HCT116 (cell line): ENCODE data around the gene ENGASE. TPM values are rescaled to one million over a fixed set of nuclear protein-coding genes. Genes with fewer than 3 reads are reported as not detected.

Source experiments
- ATAC-seq: fragments of 200-7000 bp; cut with Tn5 transposase; 2 replicates; pipeline ENCODE4 v1.9.1; 2020; ENCODE audit warnings: mild to moderate bottlenecking, moderate library complexity
- BruUV-seq: library from RNA; stranded (reverse); fragments of 400-500 nt; replicated peaks from 2 replicates; lab custom pipeline; 2021; lab: Mats Ljungman, UMichigan
- CTCF ChIA-PET: fragments of 300-600 bp; sonication (Branson Sonifier 250); formaldehyde crosslinking; loops from one replicate; lab custom pipeline; 2021; ENCODE audit warnings: antibody characterized with exemption; lab: Charles Lee
- POLR2A ChIA-PET: fragments of 300-600, 350-600 bp; sonication (Branson Sonifier 250); formaldehyde crosslinking; loops from one replicate; lab custom pipeline; 2021; ENCODE audit warnings: antibody characterized with exemption; lab: Charles Lee
- RAD21 ChIA-PET, 2 experiments: fragments of 300-600 bp; sonication (Branson Sonifier 250); formaldehyde crosslinking; loops; one replicate each; lab custom pipeline; 2023; ENCODE audit warnings: low total read pairs in 2 of 2; ENCODE audit not compliant: uncharacterized antibody in 2 of 2, unreplicated experiment in 2 of 2, low non-redundant PET in 1 of 2; lab: Charles Lee
- DNase-seq: peaks from one replicate; pipeline ENCODE4 v3.0.0-alpha.2; 2010; ENCODE audit warnings: low read depth, low spot score
- H2AFZ ChIP-seq: fragments of 200-600 bp; shearing (Covaris generic), sonication (generic); 2 replicates; pipeline ENCODE4 v1.6.1; 2017; ENCODE audit warnings: low read depth, mixed run types, mixed read lengths, antibody characterized with exemption, low read length; ENCODE audit not compliant: poor library complexity, severe bottlenecking
- H3K27ac ChIP-seq: 2 replicates; pipeline ENCODE4 v1.5.1; 2012; ENCODE audit warnings: low read depth, low read length
- H3K27me3 ChIP-seq: fragments of 200-600 bp; sonication (generic); 2 replicates; pipeline ENCODE4 v1.6.1; 2016; ENCODE audit warnings: mixed run types, low read length, mixed read lengths; ENCODE audit not compliant: insufficient read depth
- H3K36me3 ChIP-seq, 2 experiments: fragments of 200-500 bp in 1 of 2; fragments of 200-600 bp in 1 of 2; sonication (Bioruptor generic) in 1 of 2; sonication (generic) in 1 of 2; 2 replicates each; pipeline versions ENCODE4 v1.5.1 to v1.6.1; 2014 to 2016; ENCODE audit warnings: low read length in 2 of 2, inconsistent platforms in 1 of 2, mixed read lengths in 1 of 2, mixed run types in 1 of 2; ENCODE audit not compliant: insufficient read depth in 2 of 2, control insufficient read depth in 1 of 2
- H3K4me1 ChIP-seq, 2 experiments: fragments of 200-600 bp in 1 of 2; sonication (generic) in 1 of 2; 2 replicates each; pipeline versions ENCODE4 v1.5.1 to v1.6.1; 2012 to 2017; ENCODE audit warnings: low read length in 2 of 2, inconsistent platforms in 1 of 2, mild to moderate bottlenecking in 1 of 2, mixed read lengths in 1 of 2, mixed run types in 1 of 2, moderate library complexity in 1 of 2; ENCODE audit not compliant: insufficient read depth in 2 of 2, control insufficient read depth in 1 of 2
- H3K4me2 ChIP-seq: fragments of 200-600 bp; sonication (generic); 2 replicates; pipeline ENCODE4 v1.6.1; 2017; ENCODE audit warnings: mixed run types, low read length, mixed read lengths
- H3K4me3 ChIP-seq, 2 experiments: fragments of 200-600 bp in 1 of 2; sonication (generic) in 1 of 2; replicated peaks in 1 of 2; 2 replicates each; pipeline ENCODE4 v1.5.1; 2011 to 2016; ENCODE audit warnings: low read length in 2 of 2, control low read depth in 1 of 2, low read depth in 1 of 2, mild to moderate bottlenecking in 1 of 2, mixed read lengths in 1 of 2, mixed run types in 1 of 2
- H3K79me2 ChIP-seq: fragments of 200-600 bp; sonication (generic); 2 replicates; pipeline ENCODE4 v1.6.1; 2017; ENCODE audit warnings: mild to moderate bottlenecking, mixed run types, low read length, moderate library complexity, mixed read lengths; ENCODE audit not compliant: insufficient read depth
- H3K9ac ChIP-seq: fragments of 200-600 bp; sonication (generic); 2 replicates; pipeline ENCODE4 v1.6.1; 2016; ENCODE audit warnings: low read length, mixed read lengths
- H3K9me2 ChIP-seq: fragments of 200-600 bp; sonication (generic), shearing (Covaris generic); 2 replicates; pipeline ENCODE4 v1.6.1; 2017; ENCODE audit warnings: mixed run types, mild to moderate bottlenecking, moderate library complexity; ENCODE audit not compliant: insufficient read depth
- H3K9me3 ChIP-seq, 2 experiments: fragments of 200-500 bp in 1 of 2; fragments of 200-600 bp in 1 of 2; sonication (Bioruptor generic) in 1 of 2; sonication (generic) in 1 of 2; 2 replicates each; pipeline ENCODE4 v1.6.1; 2014 to 2017; ENCODE audit warnings: low read length in 2 of 2, mixed read lengths in 2 of 2, inconsistent platforms in 1 of 2, low read depth in 1 of 2, mild to moderate bottlenecking in 1 of 2, mixed run types in 1 of 2, moderate library complexity in 1 of 2; ENCODE audit not compliant: control insufficient read depth in 1 of 2, insufficient read depth in 1 of 2
- H4K20me1 ChIP-seq: fragments of 200-600 bp; sonication (generic), shearing (Covaris generic); 2 replicates; pipeline ENCODE4 v1.6.1; 2017; ENCODE audit warnings: mixed run types, mild to moderate bottlenecking, moderate library complexity; ENCODE audit not compliant: insufficient read depth
- ATF3 ChIP-seq: IDR thresholded peaks from 2 replicates; pipeline ENCODE4 v1.6.1; 2012
- CTCF ChIP-seq, 3 experiments: fragments of 200-600 bp in 1 of 3; sonication (generic) in 1 of 3; IDR thresholded peaks in 2 of 3; conservative IDR thresholded peaks in 1 of 3; 2 replicates each; pipeline ENCODE4 v1.5.1; 2012 to 2017; ENCODE audit warnings: low read depth in 2 of 3, low read length in 2 of 3, antibody characterized with exemption in 1 of 3, borderline replicate concordance in 1 of 3, control low read depth in 1 of 3, mild to moderate bottlenecking in 1 of 3, mixed read lengths in 1 of 3, mixed run types in 1 of 3, moderate library complexity in 1 of 3; ENCODE audit not compliant: insufficient read depth in 1 of 3
- ELF1 ChIP-seq: IDR thresholded peaks from 2 replicates; pipeline ENCODE4 v1.6.1; 2012; ENCODE audit warnings: low read depth, borderline replicate concordance
- EZH2 ChIP-seq: fragments of 200-600 bp; sonication (generic); IDR thresholded peaks from 2 replicates; pipeline ENCODE4 v1.6.1; 2017; ENCODE audit warnings: antibody characterized with exemption, mixed run types
- EZH2phosphoT487 ChIP-seq: fragments of 200-600 bp; IDR thresholded peaks from 2 replicates; pipeline ENCODE4 v1.6.1; 2018; ENCODE audit warnings: antibody characterized with exemption, borderline replicate concordance
- JUND ChIP-seq: IDR thresholded peaks from 2 replicates; pipeline ENCODE4 v1.6.1; 2012
- POLR2A ChIP-seq: IDR thresholded peaks from 2 replicates; pipeline ENCODE4 v1.7.0; 2011; ENCODE audit warnings: borderline replicate concordance; ENCODE audit not compliant: insufficient read depth, insufficient read length; ENCODE audit errors: extremely low read depth
- POLR2AphosphoS5 ChIP-seq: IDR thresholded peaks from 2 replicates; pipeline ENCODE4 v1.6.1; 2011; ENCODE audit warnings: mild to moderate bottlenecking, low read depth, low read length, moderate library complexity
- RAD21 ChIP-seq: IDR thresholded peaks from 2 replicates; pipeline ENCODE4 v1.6.1; 2012; ENCODE audit warnings: low read depth, mild to moderate bottlenecking
- SIN3A ChIP-seq: IDR thresholded peaks from 2 replicates; pipeline ENCODE4 v1.6.1; 2012; ENCODE audit warnings: low read depth
- SP1 ChIP-seq: IDR thresholded peaks from 2 replicates; pipeline ENCODE4 v1.6.1; 2012; ENCODE audit warnings: low read depth
- SRF ChIP-seq: IDR thresholded peaks from 2 replicates; pipeline ENCODE4 v1.6.1; 2012; ENCODE audit warnings: low read depth
- YY1 ChIP-seq: IDR thresholded peaks from 2 replicates; pipeline ENCODE4 v1.6.1; 2011; ENCODE audit warnings: low read length, low read depth, moderate library complexity, mild to moderate bottlenecking; ENCODE audit not compliant: insufficient replicate concordance; ENCODE audit errors: extremely low read depth
- intact Hi-C: fragments of 100-400 bp; cut with micrococcal nuclease; formaldehyde crosslinking; loops from 2 replicates; pipeline ENCODE4 v1.10.0; 2022
- total RNA-seq: library from RNA; stranded (reverse); gene quantifications from one replicate; pipeline ENCODE4 v1.2.1, GENCODE V29; 2021; ENCODE audit not compliant: unreplicated experiment

The ENGASE gene
- total RNA-seq, 1 experiment from 2014 or later, result 54.2 TPM

DNA sequence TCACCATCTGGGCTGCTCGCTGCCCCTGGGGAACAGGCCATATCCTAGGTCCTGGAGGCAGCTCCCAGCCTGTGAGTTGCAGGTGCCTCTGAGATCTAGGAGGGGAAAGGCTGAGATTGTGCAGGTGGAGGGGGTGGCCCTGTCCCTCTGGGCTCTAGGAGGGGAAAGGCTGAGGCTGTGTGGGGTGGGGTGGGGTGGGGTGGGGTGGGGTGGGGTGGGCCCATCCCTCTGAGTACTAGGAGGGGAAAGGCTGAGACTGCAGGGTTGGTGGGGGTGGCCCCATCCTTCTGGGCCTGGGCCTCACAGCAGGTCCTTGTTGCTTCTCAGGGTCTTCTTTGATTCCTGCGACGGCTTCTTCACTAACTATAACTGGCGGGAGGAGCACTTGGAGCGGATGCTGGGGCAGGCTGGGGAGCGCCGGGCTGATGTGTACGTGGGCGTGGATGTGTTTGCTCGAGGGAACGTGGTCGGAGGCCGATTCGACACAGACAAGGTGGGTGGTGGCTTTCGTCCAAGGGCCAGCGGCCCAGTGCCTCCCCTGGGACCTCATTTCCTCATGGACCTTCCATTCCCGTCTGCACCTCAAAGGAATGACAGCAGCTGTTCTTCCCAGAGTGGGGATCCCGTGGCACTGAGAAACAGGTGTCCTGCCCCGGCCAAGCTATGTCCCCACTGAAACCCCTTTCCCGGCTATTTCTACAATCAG is 7.1 kb downstream of the ENGASE start:
- H3K27me3 ChIP-seq, result no peaks in the 10 kb centered on the region
- ChIA-PET RAD21 (interaction anchor here in 1 of 2 experiments (1.1 kb wide), 1 partner anchor 62 kb away, joined by 4 read pairs; no protein-coding TSS in a partner anchor), CTCF (interaction anchor here (1.2 to 2.4 kb wide), 12 partner anchors 7 to 311 kb away, joined by 3 to 8 read pairs (median 6); partner anchors contain the start of gene ENGASE), POLR2A (no interaction called here)
- H3K4me3 ChIP-seq, result no peak overlapping the region
- no peak overlapping the region for H3K27ac ChIP-seq
- BruUV-seq, result no TSS peak
- no peaks in the 10 kb centered on the region for H3K9me2 ChIP-seq
- no peak overlapping the region for H3K4me2 ChIP-seq
- intact Hi-C loops, result loop anchor here (1.0 kb wide), 3 partner anchors 16 to 62 kb away; no protein-coding TSS in a partner anchor
- no peak for ATAC-seq
- no peak overlapping the region for H3K9ac ChIP-seq
- H3K4me1 ChIP-seq, result no peaks in the 10 kb centered on the region
- DNase-seq, result no peak
- no peak overlapping the region for H2AFZ ChIP-seq
- no peaks in the 10 kb centered on the region for H4K20me1 ChIP-seq
- TF ChIP-seq YY1 (no peak), POLR2A (no peak), SIN3A (no peak)
- H3K36me3 ChIP-seq, result peaks cover 28 to 30% of the 10 kb centered on the region in 2 experiments; a peak in 3 of 4 replicates
- H3K9me3 ChIP-seq, result no peaks in the 10 kb centered on the region
- no peaks in the 10 kb centered on the region for H3K79me2 ChIP-seq

GRCh38 chr17:79082311-79083190 is 7.9 kb downstream of the ENGASE start:
- RAD21 ChIA-PET, result interaction anchor here (0.6 to 1.1 kb wide), 3 partner anchors 8 to 63 kb away, joined by 3 to 4 read pairs (median 4); partner anchors contain the start of gene ENGASE (in 1 of the 2)
- no peaks in the 10 kb centered on the region for H3K4me1 ChIP-seq
- intact Hi-C loops, result loop anchor here (1.0 kb wide), 3 partner anchors 17 to 63 kb away; no protein-coding TSS in a partner anchor
- no TSS peak for BruUV-seq
- TF ChIP-seq EZH2phosphoT487, result no peak
- no peak for TF ChIP-seq ELF1
- no peak for TF ChIP-seq SRF
- peak; percentile 86 to 99 (median 98) for TF ChIP-seq CTCF (IDR thresholded peaks at IDR 0.05 in 2 of 3, conservative IDR thresholded peaks at IDR 0.05 in 1 of 3; ENCODE audit: borderline replicate concordance in 1 of 3, insufficient read depth in 1 of 3, low read depth in 2 of 3, low read length in 2 of 3)
- TF ChIP-seq EZH2, result no peak
- TF ChIP-seq JUND, result no peak
- no peak for TF ChIP-seq ATF3
- peak; percentile 72 for TF ChIP-seq RAD21
- no peak for TF ChIP-seq POLR2A
- no peak for TF ChIP-seq SP1
- TF ChIP-seq POLR2AphosphoS5, result no peak
- TF ChIP-seq, all 23 proteins: peak for 2
- H3K4me2 ChIP-seq, result no peak overlapping the region
- peaks cover 28 to 30% of the 10 kb centered on the region in 2 experiments; a peak in 3 of 4 replicates for H3K36me3 ChIP-seq
- CTCF ChIA-PET, result interaction anchor here (1.0 to 2.4 kb wide), 13 partner anchors 8 to 310 kb away, joined by 3 to 8 read pairs (median 6); partner anchors contain the start of gene ENGASE
- H2AFZ ChIP-seq, result no peak overlapping the region
- POLR2A ChIA-PET, result no interaction called here
- H3K9ac ChIP-seq, result no peak overlapping the region
- H3K9me3 ChIP-seq, result no peaks in the 10 kb centered on the region
- H4K20me1 ChIP-seq, result no peaks in the 10 kb centered on the region
- peak; percentile 22 for DNase-seq
- H3K4me3 ChIP-seq, result no peak overlapping the region
- ATAC-seq, result peak; percentile 85
- no peak overlapping the region for H3K27ac ChIP-seq
- no peaks in the 10 kb centered on the region for H3K27me3 ChIP-seq
- no peaks in the 10 kb centered on the region for H3K79me2 ChIP-seq
- H3K9me2 ChIP-seq, result no peaks in the 10 kb centered on the region
